ENCODE data around the gene CIP2A. TPM values are rescaled to one million over a fixed set of nuclear protein-coding genes. Genes with fewer than 3 reads are reported as not detected.

The CIP2A gene
- total and polyA plus RNA-seq, 2 experiments from 2014 or later = 48.1 to 63.5 TPM

DNA sequence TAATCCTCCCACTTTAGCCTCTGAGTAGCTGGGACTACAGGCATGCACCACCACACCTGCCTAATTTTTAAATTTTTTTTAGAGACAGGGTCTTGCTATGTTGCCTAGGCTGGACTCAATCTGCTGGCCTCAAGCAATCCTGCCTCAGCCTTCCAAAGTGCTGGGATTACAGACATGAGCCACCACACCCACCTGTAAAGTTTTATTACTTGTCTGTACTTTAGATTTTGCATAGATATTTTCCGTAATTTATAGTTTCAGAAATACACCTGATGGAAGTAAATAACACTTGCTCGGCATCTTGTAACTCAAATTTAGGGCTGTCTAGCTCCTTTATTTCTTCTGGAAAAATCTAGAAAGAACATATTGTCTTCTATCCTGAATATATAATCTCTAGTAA is 6.1 kb upstream of the CIP2A start:
- H3K36me3 ChIP-seq (ENCODE audit: insufficient read depth) = no peaks in the 10 kb centered on the region
- H3K4me3 Mint-ChIP-seq = no peak overlapping the region
- no peaks in the 10 kb centered on the region for H3F3A ChIP-seq (replicated peaks; ENCODE audit: low read depth)
- H2AFZ ChIP-seq = no peak overlapping the region
- no peak overlapping the region for H3K4me2 ChIP-seq
- no peaks in the 10 kb centered on the region for H3K9me2 ChIP-seq (ENCODE audit: insufficient read depth)
- no peak overlapping the region for H3K27ac ChIP-seq (ENCODE audit: low read depth)
- H4K20me1 ChIP-seq (replicated peaks; ENCODE audit: insufficient read depth) = no peaks in the 10 kb centered on the region
- H3K9me3 Mint-ChIP-seq = no peaks in the 10 kb centered on the region
- H3K79me2 ChIP-seq (replicated peaks; ENCODE audit: insufficient read depth) = peaks cover 66% of the 10 kb centered on the region
- ATAC-seq (no peak), DNase-seq (ENCODE audit: low spot score) (no peak)
- no peak overlapping the region for H3K27ac Mint-ChIP-seq
- peaks cover 7% of the 10 kb centered on the region; the same call in 1 of the 2 replicates for H3K4me1 ChIP-seq (ENCODE audit: insufficient read depth)
- no peaks in the 10 kb centered on the region for H3K36me3 Mint-ChIP-seq (ENCODE audit: low read depth)
- no peak overlapping the region for H3K4me3 ChIP-seq
- H3K27me3 ChIP-seq (ENCODE audit: insufficient read depth) = no peaks in the 10 kb centered on the region
- TF ChIP-seq POLR2AphosphoS5 (IDR thresholded peaks at IDR 0.05; ENCODE audit: low read depth) (no peak), ZNF331 (CRISPR knock-in tag; IDR thresholded peaks at IDR 0.05; ENCODE audit: low read depth) (no peak), CREB1 (CRISPR knock-in tag; IDR thresholded peaks at IDR 0.05; ENCODE audit: low read depth) (no peak), EZH2phosphoT487 (IDR thresholded peaks at IDR 0.05; ENCODE audit: unreplicated experiment) (no peak), NANOG (IDR thresholded peaks at IDR 0.05; ENCODE audit: borderline replicate concordance) (no peak), EZH2 (IDR thresholded peaks at IDR 0.05; ENCODE audit: low read depth, unreplicated experiment) (no peak), JUNB (IDR thresholded peaks at IDR 0.05; ENCODE audit: unreplicated experiment) (no peak), STAT1 (IDR thresholded peaks at IDR 0.05; ENCODE audit: unreplicated experiment) (no peak), ZNF114 (CRISPR knock-in tag; IDR thresholded peaks at IDR 0.05) (no peak)
- TF ChIP-seq, protein P1, sequence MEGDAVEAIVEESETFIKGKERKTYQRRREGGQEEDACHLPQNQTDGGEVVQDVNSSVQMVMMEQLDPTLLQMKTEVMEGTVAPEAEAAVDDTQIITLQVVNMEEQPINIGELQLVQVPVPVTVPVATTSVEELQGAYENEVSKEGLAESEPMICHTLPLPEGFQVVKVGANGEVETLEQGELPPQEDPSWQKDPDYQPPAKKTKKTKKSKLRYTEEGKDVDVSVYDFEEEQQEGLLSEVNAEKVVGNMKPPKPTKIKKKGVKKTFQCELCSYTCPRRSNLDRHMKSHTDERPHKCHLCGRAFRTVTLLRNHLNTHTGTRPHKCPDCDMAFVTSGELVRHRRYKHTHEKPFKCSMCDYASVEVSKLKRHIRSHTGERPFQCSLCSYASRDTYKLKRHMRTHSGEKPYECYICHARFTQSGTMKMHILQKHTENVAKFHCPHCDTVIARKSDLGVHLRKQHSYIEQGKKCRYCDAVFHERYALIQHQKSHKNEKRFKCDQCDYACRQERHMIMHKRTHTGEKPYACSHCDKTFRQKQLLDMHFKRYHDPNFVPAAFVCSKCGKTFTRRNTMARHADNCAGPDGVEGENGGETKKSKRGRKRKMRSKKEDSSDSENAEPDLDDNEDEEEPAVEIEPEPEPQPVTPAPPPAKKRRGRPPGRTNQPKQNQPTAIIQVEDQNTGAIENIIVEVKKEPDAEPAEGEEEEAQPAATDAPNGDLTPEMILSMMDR (conservative IDR thresholded peaks at IDR 0.05; ENCODE audit: low read depth in 2 of 2) = no peak
- TF ChIP-seq, protein P2, sequence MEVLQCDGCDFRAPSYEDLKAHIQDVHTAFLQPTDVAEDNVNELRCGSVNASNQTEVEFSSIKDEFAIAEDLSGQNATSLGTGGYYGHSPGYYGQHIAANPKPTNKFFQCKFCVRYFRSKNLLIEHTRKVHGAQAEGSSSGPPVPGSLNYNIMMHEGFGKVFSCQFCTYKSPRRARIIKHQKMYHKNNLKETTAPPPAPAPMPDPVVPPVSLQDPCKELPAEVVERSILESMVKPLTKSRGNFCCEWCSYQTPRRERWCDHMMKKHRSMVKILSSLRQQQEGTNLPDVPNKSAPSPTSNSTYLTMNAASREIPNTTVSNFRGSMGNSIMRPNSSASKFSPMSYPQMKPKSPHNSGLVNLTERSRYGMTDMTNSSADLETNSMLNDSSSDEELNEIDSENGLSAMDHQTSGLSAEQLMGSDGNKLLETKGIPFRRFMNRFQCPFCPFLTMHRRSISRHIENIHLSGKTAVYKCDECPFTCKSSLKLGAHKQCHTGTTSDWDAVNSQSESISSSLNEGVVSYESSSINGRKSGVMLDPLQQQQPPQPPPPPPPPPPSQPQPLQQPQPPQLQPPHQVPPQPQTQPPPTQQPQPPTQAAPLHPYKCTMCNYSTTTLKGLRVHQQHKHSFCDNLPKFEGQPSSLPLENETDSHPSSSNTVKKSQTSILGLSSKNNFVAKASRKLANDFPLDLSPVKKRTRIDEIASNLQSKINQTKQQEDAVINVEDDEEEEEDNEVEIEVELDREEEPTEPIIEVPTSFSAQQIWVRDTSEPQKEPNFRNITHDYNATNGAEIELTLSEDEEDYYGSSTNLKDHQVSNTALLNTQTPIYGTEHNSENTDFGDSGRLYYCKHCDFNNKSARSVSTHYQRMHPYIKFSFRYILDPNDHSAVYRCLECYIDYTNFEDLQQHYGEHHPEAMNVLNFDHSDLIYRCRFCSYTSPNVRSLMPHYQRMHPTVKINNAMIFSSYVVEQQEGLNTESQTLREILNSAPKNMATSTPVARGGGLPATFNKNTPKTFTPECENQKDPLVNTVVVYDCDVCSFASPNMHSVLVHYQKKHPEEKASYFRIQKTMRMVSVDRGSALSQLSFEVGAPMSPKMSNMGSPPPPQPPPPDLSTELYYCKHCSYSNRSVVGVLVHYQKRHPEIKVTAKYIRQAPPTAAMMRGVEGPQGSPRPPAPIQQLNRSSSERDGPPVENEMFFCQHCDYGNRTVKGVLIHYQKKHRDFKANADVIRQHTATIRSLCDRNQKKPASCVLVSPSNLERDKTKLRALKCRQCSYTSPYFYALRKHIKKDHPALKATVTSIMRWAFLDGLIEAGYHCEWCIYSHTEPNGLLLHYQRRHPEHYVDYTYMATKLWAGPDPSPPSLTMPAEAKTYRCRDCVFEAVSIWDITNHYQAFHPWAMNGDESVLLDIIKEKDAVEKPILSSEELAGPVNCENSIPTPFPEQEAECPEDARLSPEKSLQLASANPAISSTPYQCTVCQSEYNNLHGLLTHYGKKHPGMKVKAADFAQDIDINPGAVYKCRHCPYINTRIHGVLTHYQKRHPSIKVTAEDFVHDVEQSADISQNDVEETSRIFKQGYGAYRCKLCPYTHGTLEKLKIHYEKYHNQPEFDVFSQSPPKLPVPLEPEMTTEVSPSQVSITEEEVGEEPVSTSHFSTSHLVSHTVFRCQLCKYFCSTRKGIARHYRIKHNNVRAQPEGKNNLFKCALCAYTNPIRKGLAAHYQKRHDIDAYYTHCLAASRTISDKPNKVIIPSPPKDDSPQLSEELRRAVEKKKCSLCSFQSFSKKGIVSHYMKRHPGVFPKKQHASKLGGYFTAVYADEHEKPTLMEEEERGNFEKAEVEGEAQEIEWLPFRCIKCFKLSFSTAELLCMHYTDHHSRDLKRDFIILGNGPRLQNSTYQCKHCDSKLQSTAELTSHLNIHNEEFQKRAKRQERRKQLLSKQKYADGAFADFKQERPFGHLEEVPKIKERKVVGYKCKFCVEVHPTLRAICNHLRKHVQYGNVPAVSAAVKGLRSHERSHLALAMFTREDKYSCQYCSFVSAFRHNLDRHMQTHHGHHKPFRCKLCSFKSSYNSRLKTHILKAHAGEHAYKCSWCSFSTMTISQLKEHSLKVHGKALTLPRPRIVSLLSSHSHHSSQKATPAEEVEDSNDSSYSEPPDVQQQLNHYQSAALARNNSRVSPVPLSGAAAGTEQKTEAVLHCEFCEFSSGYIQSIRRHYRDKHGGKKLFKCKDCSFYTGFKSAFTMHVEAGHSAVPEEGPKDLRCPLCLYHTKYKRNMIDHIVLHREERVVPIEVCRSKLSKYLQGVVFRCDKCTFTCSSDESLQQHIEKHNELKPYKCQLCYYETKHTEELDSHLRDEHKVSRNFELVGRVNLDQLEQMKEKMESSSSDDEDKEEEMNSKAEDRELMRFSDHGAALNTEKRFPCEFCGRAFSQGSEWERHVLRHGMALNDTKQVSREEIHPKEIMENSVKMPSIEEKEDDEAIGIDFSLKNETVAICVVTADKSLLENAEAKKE (CRISPR knock-in tag; IDR thresholded peaks at IDR 0.05) = no peak
- TF ChIP-seq, protein P3, sequence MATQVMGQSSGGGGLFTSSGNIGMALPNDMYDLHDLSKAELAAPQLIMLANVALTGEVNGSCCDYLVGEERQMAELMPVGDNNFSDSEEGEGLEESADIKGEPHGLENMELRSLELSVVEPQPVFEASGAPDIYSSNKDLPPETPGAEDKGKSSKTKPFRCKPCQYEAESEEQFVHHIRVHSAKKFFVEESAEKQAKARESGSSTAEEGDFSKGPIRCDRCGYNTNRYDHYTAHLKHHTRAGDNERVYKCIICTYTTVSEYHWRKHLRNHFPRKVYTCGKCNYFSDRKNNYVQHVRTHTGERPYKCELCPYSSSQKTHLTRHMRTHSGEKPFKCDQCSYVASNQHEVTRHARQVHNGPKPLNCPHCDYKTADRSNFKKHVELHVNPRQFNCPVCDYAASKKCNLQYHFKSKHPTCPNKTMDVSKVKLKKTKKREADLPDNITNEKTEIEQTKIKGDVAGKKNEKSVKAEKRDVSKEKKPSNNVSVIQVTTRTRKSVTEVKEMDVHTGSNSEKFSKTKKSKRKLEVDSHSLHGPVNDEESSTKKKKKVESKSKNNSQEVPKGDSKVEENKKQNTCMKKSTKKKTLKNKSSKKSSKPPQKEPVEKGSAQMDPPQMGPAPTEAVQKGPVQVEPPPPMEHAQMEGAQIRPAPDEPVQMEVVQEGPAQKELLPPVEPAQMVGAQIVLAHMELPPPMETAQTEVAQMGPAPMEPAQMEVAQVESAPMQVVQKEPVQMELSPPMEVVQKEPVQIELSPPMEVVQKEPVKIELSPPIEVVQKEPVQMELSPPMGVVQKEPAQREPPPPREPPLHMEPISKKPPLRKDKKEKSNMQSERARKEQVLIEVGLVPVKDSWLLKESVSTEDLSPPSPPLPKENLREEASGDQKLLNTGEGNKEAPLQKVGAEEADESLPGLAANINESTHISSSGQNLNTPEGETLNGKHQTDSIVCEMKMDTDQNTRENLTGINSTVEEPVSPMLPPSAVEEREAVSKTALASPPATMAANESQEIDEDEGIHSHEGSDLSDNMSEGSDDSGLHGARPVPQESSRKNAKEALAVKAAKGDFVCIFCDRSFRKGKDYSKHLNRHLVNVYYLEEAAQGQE (IDR thresholded peaks at IDR 0.05; ENCODE audit: unreplicated experiment) = no peak
- TF ChIP-seq, protein P4, sequence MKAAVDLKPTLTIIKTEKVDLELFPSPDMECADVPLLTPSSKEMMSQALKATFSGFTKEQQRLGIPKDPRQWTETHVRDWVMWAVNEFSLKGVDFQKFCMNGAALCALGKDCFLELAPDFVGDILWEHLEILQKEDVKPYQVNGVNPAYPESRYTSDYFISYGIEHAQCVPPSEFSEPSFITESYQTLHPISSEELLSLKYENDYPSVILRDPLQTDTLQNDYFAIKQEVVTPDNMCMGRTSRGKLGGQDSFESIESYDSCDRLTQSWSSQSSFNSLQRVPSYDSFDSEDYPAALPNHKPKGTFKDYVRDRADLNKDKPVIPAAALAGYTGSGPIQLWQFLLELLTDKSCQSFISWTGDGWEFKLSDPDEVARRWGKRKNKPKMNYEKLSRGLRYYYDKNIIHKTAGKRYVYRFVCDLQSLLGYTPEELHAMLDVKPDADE (IDR thresholded peaks at IDR 0.05) = no peak
- H3K4me1 Mint-ChIP-seq = peaks cover 14% of the 10 kb centered on the region
- H3K27me3 Mint-ChIP-seq (ENCODE audit: insufficient read depth, low read depth, poor library complexity) = no peaks in the 10 kb centered on the region

Measured in GM23338 (cell line).